HFF-Myc (cell line): ENCODE measurements around the gene TEX29.

Source experiments
- DNase-seq: peaks from one replicate; pipeline ENCODE4 v3.0.0-alpha.2; 2011; ENCODE audit warnings: low read depth; ENCODE audit errors: extremely low read depth
- H3K4me3 ChIP-seq: replicated peaks from 2 replicates; pipeline ENCODE4 v1.5.1; 2011; ENCODE audit warnings: low read depth, mild to moderate bottlenecking, control low read depth, low read length
- TF ChIP-seq, protein P1 (sequence below): IDR thresholded peaks from 2 replicates; pipeline ENCODE4 v1.5.1; 2012; ENCODE audit warnings: mild to moderate bottlenecking, low read depth, low read length, control low read depth; ENCODE audit errors: missing control alignments

Gene TEX29

DNA sequence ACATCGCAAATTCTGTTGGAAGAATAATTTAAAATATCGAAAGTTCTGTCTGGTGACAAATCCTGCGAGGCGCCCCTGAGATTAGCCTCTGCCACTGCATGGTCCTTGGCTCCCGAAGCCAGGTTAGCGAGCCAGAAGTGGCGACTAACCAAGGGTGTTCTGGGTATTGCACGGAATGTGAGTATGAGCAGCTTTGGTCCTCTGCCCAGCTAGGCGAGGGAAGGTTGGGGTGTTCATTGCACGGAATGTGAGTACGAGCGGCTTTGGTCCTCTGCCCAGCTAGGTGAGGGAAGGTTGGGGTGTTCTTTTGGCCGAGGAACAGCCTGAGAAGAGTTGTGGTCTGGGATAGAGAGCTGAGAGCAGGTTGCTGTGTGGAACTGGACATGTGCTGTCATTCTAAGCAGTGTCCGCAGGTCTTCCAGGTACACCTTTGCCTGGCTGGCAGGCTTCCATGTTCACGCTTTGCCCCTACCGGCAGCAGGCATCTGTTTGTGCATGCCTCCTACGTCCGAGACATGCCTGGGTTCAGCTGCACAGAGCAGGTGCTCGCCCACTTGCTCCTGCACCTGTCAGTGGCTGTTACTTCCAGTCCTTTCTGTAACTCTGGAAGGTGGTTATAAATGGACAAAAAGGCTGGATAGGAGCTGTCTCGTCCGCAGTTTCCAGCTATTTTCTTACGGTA is 18.3 kb upstream of the TEX29 start:
- no peak overlapping the region for H3K4me3 ChIP-seq
- TF ChIP-seq, protein P1, sequence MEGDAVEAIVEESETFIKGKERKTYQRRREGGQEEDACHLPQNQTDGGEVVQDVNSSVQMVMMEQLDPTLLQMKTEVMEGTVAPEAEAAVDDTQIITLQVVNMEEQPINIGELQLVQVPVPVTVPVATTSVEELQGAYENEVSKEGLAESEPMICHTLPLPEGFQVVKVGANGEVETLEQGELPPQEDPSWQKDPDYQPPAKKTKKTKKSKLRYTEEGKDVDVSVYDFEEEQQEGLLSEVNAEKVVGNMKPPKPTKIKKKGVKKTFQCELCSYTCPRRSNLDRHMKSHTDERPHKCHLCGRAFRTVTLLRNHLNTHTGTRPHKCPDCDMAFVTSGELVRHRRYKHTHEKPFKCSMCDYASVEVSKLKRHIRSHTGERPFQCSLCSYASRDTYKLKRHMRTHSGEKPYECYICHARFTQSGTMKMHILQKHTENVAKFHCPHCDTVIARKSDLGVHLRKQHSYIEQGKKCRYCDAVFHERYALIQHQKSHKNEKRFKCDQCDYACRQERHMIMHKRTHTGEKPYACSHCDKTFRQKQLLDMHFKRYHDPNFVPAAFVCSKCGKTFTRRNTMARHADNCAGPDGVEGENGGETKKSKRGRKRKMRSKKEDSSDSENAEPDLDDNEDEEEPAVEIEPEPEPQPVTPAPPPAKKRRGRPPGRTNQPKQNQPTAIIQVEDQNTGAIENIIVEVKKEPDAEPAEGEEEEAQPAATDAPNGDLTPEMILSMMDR = no peak
- no peak for DNase-seq

DNA sequence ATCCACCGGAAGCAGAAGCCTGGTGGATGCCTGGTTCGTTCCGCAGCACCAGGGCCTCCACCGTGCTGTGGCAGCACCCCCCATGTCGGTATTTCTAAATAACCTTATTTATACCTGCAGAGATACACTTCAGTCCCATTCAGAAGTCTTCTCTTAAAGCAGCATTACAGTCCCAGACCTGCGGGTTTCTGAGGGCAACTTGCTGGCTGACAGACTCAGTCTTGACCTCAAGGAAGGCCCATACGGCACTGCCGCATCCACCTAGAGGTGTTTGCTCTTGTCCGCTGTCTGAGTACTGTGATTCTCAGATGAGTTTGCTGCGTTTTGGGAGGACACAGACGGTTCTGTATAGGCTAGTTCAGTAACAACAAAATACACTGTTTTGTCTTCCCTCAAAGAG is 16.9 kb upstream of the TEX29 start:
- DNase-seq = no peak
- H3K4me3 ChIP-seq = no peak overlapping the region
- TF ChIP-seq, protein P1 = no peak

DNA sequence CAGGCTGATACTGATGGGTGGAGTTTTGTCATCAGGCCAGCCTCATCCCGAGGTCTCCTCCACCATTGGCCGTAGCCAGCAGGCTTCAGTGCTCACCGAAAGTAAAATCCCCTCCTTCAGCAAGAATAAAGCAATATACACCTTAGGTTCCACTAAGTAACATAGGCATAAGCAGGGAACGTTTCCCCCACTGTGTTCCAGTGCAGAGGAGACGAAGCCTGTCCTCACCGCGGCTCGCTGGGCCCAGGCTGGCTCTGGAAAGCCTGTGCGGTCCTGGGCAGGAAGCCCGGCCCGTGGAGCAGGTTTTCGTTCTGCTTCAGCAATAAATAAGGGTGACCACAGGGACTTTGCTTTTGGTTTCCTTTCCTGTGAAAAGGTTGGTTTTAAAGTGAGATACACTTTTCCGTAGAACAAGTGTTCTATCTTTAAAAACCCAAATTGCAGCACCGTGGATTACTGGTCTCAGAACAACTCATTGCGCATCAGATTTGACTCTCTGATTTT is 16.3 kb upstream of the TEX29 start:
- no peak overlapping the region for H3K4me3 ChIP-seq
- no peak for DNase-seq
- TF ChIP-seq, protein P1 = no peak

DNA sequence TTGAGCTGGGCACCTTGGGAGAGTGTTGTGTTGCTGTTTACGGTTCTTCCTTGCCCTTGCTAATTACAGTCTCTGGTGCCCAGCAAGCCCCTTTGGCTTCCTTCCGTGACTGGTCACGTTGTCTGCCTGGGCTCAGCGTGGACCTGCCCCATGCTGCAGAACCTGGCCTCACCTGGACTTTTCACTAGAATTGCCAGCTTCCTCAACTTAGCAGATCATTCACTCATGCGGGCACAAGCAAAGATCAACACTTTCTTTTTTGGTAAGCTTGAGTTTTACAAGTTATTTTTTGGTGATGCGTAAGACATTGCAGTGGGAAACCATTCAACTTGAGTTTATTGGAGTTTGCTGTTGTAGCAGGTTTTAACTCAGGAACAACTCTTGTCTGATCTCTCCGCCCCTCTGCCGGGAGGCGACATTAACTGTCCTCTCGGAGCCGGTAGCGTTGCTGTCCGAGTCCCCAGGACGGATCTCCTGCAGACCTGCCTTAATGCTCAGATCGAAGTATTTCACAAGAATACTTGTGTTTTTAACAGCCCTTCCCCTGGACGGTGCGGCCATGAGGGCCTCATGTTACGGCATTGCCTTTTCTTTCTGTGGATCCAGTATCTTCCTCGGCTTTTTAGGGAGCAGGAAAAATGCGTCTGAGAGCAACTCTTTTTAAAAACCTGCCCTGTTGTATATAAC is 15.7 kb upstream of the TEX29 start:
- no peak for DNase-seq
- no peak overlapping the region for H3K4me3 ChIP-seq
- TF ChIP-seq, protein P1 = no peak

DNA sequence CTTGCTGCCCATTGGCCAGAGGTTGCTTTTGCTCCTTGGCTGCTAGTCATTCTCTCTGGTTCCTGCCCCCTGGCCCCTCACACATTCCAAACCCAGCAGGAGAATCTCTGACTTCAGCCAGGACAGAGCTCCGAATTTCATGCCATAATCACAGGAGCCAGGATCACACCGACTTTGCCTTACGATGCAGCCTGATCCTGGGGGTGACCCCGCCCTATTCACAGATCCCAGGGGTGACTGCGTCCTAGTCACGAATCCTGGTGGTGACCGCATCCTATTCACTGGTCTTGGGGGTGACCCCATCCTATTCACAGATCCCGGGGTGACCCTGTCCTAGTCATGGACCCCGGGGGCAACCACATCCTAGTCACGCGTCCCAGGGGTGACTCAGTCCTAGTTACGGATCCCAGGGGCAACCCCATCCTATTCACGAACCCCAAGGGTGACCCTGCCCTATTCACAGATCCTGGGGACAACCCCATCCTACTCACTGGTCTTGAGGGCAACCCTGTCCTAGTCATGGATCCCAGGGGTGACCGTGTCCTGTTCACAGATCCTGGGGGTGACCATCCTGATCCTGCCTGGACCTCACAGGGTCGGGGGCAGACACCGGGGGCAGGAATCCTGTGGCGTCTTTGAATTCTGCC is 7.4 kb upstream of the TEX29 start:
- H3K4me3 ChIP-seq = no peak overlapping the region
- TF ChIP-seq, protein P1 = no peak
- no peak for DNase-seq

DNA sequence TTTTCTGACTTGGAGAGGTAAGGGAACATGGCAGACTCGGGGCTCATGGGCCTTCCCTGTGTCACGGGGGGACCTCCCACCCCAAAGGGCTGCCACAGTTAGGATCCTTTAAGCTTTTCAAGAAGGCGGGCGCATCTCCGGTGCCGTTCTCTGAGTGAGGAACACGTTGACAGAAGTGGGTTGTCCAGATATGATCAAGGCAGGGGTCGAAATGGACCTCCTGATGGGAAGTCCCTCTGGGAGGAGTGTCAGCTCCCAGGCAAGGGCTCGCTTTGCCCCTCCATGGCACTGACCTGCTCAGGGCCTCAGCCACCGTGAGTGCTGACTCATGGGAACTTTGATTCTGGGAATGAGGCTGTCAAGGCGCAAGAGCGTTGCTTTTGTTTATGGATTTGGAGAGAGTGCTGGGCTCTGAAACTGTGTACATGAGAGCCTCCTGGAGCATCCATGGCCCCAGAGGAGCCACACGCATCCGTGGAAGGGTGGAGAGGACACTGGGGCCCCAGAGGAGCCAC is 6.5 kb upstream of the TEX29 start:
- DNase-seq = no peak
- TF ChIP-seq, protein P1 = no peak

More for the DNA sequence above, 6.5 kb upstream of the TEX29 start:
- no peak overlapping the region for H3K4me3 ChIP-seq
